CD4-positive, alpha-beta T cell treated with Interleukin-21 for 1 hour (primary cell): ENCODE data around the gene AURKAIP1.
"Not testable (repeated sequence)": the region's sequence is repeated elsewhere in the genome, so short reads cannot be mapped to it uniquely, and the experiment has no call there.

ENCODE experiments used
- DNase-seq: peaks from one replicate; pipeline ENCODE4 v3.0.0-alpha.2; 2020

Gene AURKAIP1

DNA sequence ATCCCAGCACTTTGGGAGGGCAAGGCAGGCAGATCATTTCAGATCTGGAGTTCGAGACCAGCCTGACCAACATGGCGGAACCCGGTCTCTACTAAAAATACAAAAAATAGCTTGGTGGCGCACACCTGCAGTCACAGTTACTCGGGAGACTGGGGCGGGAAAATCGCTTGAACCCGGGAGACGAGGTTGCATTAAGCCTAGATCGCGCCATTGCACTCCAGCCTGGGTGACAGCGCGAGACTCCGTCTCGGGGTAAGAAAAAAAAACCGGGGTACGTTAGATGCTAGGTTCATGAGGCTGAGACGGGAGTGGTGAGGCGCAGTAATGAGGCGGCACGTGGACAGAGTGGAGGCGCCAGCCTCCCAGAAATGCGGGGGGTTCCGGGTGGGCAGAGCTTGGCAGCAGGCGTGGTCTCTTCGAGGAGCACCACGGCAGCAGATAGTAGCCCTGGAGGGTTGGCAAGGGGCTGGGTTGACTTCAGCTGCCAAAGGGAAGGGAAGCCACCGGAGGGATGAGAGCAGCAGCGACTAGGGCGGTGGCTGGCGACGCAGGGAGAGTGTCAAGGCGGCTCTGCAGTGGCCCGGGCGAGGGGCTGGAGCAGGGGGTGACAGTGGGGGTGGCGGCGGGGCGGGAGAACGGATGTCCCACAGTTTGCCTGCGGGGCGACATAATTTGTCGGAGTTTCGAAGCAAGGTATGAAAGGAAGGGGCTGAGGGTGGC is 31.3 kb upstream of the AURKAIP1 start:
- DNase-seq = no peak

- DNase-seq = no peak
Measured at GRCh38 chr1:1403653-1404052, 28.6 kb upstream of the AURKAIP1 start.

- not testable (repeated sequence) for DNase-seq
Measured at GRCh38 chr1:1402901-1403392, 27.9 kb upstream of the AURKAIP1 start.

DNA sequence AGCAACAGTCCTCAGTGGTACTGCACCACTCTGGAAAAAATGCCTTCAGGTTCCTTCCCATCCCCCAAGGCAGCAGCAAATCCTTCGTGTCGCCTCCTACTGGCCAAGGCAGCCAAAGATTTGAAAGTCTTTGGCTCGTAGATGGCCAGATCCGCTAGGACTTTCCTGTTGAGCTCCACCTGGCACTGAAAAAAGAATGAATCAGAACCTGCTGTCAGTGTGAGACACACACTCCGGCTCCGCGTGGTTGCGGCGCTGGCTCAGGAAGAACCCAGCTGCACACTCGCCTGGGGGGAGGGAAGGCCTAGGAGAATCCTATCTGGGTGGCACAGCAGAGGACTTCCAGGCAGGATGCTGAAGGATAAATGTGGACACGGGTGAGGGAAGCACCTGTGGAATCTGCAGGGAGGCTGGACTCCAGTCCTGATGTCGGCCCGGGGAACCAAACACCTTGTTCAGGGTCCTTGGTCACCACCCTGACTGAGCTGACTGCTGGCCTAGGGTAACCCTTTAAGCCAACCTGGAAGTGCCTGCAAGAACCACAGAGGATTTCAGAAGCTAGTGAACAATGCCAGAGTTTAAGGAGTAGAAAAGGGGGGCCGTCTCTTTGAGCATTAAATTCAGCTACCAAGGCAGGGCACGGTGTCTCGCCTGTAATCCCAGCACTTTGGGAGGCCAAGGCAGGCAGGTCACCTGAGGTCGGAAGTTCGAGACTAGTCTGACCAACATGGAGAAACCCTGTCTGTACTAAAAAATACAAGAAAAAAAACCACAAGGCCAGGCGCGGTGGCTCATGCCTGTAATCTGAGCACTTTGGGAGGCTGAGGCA is 27.3 kb upstream of the AURKAIP1 start:
- peak; percentile 41 for DNase-seq

- DNase-seq = no peak
Measured at GRCh38 chr1:1401457-1402010, 26.5 kb upstream of the AURKAIP1 start.

DNA sequence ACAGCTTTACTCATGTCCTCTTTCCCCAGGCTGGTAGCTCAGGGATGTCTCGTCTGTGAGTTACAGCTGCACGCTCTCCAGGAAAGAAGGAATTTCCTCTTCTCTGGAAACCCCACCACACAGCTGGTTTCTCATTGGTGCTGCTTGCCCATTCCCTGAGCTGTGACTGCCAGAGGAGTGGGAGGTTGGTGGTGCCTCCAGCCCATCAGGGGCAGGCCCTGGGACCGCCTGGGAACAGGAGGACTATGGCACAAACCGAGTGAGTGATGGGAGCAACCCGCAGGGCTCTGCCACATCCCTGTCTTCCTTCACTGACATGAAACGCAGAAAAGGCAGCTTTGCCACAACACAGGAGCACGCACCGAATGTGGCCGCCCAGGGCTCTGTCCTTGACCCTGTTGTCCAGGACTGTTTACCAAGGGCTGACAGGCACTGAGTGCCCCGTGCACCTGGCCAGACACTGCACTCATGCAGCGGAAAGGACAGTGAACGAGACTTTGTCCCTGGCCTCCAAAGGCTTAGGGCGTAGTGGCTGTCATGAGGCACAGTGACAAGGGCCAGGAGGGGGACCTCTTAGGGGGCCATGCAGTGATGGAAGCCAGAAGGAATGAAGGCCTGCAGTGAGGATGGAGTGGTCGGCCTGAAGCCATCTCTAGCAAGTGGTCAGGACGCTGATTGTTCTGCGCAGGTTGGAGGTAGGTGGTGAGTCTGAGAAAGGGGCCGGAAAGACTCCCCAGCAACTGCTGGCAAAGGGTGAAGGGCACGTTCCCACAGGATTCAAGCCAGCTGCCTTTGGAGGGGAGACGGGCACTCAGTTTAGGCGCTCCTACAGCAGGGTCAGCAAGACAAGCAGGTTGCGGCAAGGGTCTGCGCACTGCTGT is 25.8 kb upstream of the AURKAIP1 start:
- no peak for DNase-seq

DNA sequence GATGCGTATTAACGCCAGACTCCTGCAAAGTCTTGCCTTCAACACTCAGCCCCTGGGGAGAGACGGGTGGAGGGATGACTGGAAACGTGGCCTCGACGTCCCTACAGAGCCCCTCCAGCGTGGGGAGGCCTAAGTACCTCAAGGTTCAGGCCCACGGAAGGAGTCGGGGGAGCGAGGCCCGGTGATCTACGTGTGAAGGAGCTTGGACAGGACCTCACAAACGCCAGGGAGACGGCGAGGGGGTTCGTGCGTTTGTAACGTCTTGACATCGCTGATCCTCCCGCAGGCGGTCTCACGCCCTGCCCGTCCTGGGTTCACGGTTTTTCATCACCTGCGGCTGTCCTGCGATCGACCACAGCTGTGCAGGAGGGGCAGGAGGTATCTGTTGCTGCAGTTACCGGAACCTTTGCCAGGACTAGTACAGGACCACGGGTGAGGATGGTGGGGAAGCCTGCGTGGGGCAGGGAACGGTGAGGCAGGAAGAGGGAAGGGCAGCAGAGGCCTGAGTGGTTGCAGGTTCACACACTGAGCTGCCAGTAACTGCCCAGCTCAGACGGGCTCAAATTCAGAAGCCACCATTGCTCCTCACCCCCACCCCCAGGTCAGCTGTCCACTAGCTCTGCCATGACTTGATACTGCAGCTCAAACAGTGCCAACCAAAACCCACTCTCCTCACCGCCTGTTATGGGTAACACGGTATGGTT is 25.0 kb upstream of the AURKAIP1 start:
- no peak for DNase-seq

GRCh38 chr1:1399187-1399871 is 24.3 kb upstream of the AURKAIP1 start, which contains the start of gene CCNL2:
Gene CCNL2 (minus strand): TSS chr1:1399335. CDS start chr1:1399306, 29 bp downstream.
- DNase-seq = peak; percentile 99

GRCh38 chr1:1398677-1399186 is 23.7 kb upstream of the AURKAIP1 start:
- DNase-seq = no peak

- no peak for DNase-seq
Measured at GRCh38 chr1:1397839-1398523, 23.0 kb upstream of the AURKAIP1 start.

GRCh38 chr1:1395166-1395565 is 20.2 kb upstream of the AURKAIP1 start:
- no peak for DNase-seq

DNA sequence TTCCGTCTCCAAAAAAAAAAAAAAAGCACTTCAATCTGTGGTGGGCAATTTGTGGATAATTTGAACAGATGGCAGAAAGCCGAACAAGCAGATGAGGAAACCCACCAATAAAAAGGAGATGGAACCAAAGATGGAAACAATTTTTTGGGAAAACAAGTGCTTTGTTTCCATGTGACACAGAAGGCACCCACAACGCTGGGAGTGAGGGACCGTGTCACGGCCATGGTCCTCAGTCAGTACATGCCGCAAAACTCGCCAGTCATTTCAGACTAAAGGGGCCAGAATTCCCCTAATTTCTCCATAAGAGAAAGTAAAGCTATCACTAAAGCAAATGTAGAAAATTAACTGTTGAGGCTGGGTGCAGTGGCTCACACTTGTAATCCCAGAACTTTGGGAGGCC is 19.1 kb upstream of the AURKAIP1 start:
- no peak for DNase-seq

DNA sequence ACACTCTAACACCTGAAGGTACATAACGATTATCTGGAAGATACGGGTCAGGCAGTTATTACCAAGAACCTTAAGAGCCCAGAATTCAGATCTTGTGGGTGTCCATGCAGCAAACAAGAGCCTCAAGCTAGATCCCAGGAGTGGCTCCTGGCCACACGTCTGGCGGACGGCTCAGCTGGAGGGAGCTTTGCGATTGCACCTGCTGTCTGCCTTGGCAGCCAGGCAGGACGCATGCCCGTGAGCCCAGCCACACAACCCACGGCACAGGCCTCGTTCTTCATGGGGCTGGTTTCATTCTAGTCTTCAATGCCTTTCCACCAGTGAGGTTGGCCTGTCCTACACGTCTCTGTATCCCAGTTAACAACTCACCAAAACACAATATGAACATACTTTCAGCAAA is 18.4 kb upstream of the AURKAIP1 start:
- no peak for DNase-seq

DNA sequence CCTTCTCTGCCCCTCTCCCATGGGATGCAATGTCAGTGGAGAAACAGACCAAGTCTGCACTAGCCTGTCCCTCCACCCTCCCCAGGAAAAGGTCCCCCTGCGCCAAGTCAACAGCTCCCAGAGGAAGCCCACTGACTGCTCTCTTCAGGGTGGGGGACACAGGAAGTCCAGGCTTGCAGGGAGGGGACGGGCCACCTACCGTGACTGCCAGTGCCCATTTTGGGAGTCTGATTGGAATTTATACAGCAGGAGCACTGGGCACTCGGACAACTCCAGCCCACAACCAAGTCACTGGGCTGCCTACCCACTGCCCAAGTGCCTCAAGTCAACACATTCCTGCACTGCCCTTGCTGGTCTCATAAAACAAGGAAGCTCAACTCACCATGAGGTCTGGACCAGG is 18.0 kb upstream of the AURKAIP1 start:
- DNase-seq = no peak

DNA sequence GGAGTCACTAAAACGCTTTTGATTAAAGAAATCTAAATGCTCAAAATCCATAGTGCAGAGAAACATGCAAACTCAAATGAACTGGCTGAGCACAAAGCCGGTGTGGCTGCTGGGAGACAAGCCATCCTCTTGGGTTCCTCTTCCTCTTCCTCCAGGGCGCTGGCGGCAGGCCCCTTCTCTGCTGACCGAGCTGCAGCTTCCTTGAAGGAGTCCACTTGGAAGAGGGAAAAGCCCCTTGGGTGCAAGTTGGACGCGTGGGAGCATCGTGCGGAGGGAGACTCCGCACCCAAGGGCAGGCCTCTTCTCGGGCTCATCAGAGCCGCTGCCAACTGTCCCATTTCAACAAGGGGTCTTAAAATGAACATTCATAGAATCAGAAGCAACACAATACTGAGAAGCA is 16.2 kb upstream of the AURKAIP1 start:
- no peak for DNase-seq

- DNase-seq = no peak
Measured at GRCh38 chr1:1390675-1391074, 15.7 kb upstream of the AURKAIP1 start.

DNA sequence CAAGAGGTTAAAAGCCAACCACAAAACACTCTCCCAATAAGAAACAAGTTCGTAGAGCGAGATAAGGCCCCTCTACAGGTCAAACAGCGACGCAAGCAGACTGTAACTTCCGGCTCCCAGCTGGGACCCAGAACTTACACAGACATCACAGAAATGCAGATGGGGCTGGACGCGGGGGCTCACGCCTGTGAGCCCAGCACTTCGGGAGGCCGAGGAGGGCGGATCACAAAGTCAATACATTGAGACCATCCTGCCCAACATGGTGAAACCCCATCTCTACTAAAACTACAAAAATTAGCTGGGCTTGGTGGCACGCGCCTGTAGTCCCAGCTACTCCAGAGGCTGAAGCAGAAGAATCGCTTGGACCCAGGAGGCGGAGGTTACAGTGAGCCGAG is 13.1 kb upstream of the AURKAIP1 start:
- DNase-seq = no peak

DNA sequence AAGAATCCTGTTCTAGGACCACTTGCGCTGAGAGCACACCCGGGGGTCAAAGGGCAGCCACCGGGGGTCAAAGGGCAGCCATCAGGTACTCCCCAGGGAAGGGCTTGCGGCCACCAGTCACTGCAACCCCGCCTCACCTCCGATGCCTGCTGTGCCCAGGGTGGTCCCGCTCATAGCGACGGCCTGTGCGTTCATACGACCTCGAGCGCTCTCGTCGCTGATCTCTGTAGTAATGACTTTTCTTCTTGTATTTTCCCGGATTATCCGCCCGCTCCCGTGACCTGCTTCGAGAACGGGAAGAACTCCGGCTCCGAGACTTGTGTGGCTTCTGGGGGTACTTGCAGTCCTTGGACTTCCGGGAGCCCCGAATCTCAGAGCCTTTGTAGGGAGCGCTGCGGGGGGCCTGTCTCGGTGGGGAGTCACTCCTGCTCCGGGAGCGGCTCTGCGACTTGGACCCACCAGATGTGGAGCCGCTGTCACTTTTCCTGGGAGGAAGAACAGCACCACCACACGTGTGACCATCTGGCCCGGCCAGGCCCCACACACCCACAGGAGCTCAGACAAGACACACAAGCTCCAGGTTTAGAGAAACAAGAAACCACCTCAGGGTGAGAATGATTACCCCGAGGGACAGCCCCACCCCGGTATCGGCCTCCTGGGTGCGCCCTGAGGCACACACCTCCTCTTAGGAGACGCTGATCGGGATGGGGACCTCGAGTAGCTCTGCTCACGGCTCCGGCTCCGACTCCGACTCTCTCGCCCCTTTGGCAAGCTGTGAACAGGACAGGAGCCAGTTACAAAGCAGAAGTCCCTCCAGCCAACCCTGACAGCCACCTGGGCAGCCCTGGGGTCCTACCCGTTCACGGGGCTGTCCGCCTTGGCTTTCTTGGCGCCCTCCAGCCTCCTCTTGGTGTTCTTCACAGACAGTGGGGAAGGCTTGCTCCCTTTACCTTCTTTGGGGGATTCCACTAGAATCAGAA is 12.4 kb upstream of the AURKAIP1 start:
- no peak for DNase-seq

DNA sequence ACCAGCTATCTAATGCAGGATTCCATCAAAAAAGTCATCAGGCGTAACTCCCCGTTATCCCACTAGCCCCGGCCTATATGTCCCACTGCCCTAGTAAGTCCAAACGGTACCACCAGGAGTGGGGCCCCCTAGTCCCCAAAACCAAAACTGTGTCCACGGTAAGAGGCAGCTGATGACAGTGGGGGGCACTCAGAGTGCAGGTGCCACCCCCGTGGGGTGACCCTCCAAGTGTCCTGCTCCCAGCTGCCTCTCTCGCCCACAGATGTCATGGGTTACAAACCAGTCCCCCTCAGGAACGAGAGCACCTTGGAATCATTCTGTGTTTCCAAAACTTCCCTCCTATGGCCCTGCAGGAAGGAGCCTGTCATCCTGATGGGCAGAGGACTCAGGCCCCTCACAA is 10.9 kb upstream of the AURKAIP1 start:
- no peak for DNase-seq
